Measurements from ENCODE around the gene CAB39.

The CAB39 gene

DNA sequence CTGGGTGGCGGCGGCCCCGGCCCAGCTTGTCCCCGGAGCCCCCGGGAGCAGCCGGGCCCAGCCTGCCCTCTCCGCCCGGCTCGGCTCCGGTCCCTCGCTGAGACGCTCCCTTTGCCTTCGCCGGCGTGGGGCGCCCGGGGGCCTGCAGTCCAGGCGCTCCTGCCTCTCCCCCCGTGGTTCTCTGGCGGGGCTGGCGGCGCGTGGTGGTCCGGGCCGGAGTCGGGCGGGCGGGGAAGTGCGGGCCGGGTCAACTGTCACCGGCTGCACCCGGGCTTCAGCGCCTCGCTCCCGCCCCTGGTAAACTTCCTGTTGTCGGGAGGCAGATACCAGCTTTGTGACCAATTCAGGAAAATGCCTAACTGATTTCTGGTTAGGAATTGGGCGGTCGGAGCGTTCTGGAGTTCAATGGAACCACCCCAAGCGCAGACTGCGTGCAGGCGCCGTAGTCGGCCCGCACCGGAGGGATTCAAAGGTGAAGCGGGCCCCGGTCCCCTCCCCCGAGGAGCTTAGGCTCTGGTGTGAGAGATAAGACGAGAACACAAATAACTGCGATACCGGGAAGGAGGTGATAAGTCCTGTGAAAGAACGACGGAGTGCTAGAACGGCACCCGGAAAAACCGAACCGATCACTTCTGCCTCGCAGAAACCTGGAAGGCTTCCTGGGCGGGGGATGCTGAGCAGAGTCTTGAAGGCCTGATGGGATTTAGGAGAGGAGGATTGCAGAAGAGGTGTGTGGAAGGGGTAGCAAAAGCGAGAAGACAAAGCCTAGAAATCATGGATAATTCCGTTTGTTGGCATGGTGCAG lies 891 bp downstream of the CAB39 start:
- DNase-seq (ENCODE audit: low read depth, low spot score) = no peak
- H3K36me3 ChIP-seq (ENCODE audit: insufficient read depth, low read length) = peaks cover 8% of the 10 kb centered on the region
- peak overlapping the region; percentile 88 for H3K4me3 ChIP-seq
- no peak for TF ChIP-seq FOXP2 (optimal IDR thresholded peaks at IDR 0.05; ENCODE audit: control extremely low read depth, extremely low read length, insufficient read depth)
- no peak for TF ChIP-seq POLR2AphosphoS5 (IDR thresholded peaks at IDR 0.05; ENCODE audit: borderline replicate concordance, low read depth, low read length)
- TF ChIP-seq EZH2 (IDR thresholded peaks at IDR 0.05) = no peak
- H3K9ac ChIP-seq (ENCODE audit: insufficient read length) = peak overlapping the region; percentile 86
- H3K9me3 ChIP-seq (ENCODE audit: low read depth, low read length) = no peaks in the 10 kb centered on the region
- peak overlapping the region; percentile 31; the same call in 1 of the 2 replicates for H3K27ac ChIP-seq

DNA sequence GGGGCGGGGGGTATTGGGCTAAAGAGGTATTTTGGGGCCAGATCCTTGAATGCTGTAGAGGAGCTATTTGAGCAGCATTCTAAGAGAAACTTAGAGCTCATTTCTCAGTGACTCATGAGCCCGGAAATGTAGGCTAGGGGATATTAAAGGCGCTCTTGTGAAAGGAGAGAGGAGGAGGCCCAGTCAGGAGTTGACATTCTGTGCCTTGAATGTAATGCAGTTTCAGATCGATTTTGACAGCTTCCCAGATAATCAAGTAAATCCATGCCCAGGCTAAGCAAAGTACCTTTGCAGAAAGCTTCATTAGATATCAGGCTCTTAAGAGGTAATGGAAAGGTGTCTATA lies 1.5 kb downstream of the CAB39 start:
- Histone ChIP-seq H3K27ac (no peak overlapping the region; the same call in 1 of the 2 replicates), H3K36me3 (ENCODE audit: insufficient read depth, low read length) (peaks cover 8% of the 10 kb centered on the region), H3K4me3 (peak overlapping the region; percentile 88), H3K9me3 (ENCODE audit: low read depth, low read length) (no peaks in the 10 kb centered on the region), H3K9ac (ENCODE audit: insufficient read length) (peak overlapping the region; percentile 86)
- TF ChIP-seq POLR2AphosphoS5 (IDR thresholded peaks at IDR 0.05; ENCODE audit: borderline replicate concordance, low read depth, low read length) (no peak), FOXP2 (optimal IDR thresholded peaks at IDR 0.05; ENCODE audit: control extremely low read depth, extremely low read length, insufficient read depth) (no peak)
- no peak for DNase-seq (ENCODE audit: low read depth, low spot score)

DNA sequence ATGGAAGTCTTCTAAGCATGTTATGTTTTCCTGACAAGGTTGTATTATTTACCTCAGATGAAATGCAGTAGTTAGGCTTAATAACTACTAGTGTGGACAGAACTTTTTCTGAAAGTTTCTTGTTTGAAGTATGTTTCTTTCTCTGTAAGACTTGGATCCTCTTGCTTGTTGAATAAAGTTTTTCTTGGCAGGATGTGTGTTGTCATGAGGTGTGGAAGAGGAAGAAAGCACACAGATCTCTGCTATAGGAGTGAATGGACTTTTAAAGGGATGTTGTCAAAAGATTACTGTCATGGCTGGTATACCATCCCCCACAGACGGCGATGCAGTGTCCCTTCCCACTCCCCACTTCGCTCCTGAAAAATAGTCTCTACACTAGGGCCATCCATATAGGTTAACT lies 2.6 kb downstream of the CAB39 start:
- TF ChIP-seq FOXP2 (optimal IDR thresholded peaks at IDR 0.05; ENCODE audit: control extremely low read depth, extremely low read length, insufficient read depth) (no peak), POLR2AphosphoS5 (IDR thresholded peaks at IDR 0.05; ENCODE audit: borderline replicate concordance, low read depth, low read length) (no peak), EZH2 (IDR thresholded peaks at IDR 0.05) (no peak)
- Histone ChIP-seq H3K36me3 (ENCODE audit: insufficient read depth, low read length) (peaks cover 8% of the 10 kb centered on the region), H3K4me3 (peak overlapping the region; percentile 31), H3K9me3 (ENCODE audit: low read depth, low read length) (no peaks in the 10 kb centered on the region), H3K27ac (no peak overlapping the region), H3K9ac (ENCODE audit: insufficient read length) (peak overlapping the region; percentile 86)
- no peak for DNase-seq (ENCODE audit: low read depth, low spot score)

DNA sequence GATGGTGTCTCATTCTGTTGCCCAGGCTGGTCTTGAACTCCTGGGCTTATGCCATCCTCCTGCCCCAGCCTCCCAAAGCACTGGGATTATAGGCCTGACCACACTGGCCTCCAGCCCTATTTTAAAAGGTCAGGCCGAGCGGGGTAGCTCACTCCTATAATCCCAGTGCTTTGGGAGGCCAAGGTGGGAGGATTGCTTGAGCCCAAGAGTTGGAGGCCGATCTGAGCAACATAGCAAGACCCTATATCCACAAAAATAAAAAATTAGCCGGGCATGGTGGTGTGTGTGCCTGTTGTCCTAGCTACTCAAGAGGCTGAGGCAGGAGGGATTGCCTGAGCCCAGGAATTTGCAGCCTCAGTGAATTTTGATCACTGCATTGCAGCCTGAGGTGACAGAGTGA lies 3.9 kb downstream of the CAB39 start:
- Histone ChIP-seq H3K9ac (ENCODE audit: insufficient read length) (no peak overlapping the region), H3K9me3 (ENCODE audit: low read depth, low read length) (no peaks in the 10 kb centered on the region), H3K27ac (no peak overlapping the region), H3K4me3 (no peak overlapping the region), H3K36me3 (ENCODE audit: insufficient read depth, low read length) (peaks cover 8% of the 10 kb centered on the region)
- DNase-seq (ENCODE audit: low read depth, low spot score) = no peak
- TF ChIP-seq FOXP2 (optimal IDR thresholded peaks at IDR 0.05; ENCODE audit: control extremely low read depth, extremely low read length, insufficient read depth) (no peak), POLR2AphosphoS5 (IDR thresholded peaks at IDR 0.05; ENCODE audit: borderline replicate concordance, low read depth, low read length) (no peak), EZH2 (IDR thresholded peaks at IDR 0.05) (no peak)

DNA sequence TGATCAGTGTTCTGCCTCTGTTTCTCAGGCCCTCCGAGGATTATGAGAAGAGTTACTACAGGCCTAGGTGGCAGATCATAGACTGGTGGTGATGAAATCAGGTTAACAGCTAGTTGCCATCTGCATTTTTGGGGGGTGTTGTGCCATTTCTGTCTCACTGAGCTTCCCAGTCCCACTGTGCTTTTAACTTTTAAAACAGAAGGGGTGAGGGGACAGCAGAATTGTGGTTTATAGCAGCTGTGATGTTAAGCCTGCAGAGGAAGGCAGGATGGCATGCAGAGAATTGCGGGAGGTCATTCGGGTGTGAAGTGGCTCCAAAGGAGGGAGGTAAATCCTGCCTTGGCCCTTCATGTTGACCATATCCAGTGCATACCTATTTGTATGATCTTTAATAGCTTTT lies 5.0 kb downstream of the CAB39 start:
- Histone ChIP-seq H3K27ac (no peak overlapping the region), H3K36me3 (ENCODE audit: insufficient read depth, low read length) (peaks cover 8% of the 10 kb centered on the region)
- no peak for DNase-seq (ENCODE audit: low read depth, low spot score)

DNA sequence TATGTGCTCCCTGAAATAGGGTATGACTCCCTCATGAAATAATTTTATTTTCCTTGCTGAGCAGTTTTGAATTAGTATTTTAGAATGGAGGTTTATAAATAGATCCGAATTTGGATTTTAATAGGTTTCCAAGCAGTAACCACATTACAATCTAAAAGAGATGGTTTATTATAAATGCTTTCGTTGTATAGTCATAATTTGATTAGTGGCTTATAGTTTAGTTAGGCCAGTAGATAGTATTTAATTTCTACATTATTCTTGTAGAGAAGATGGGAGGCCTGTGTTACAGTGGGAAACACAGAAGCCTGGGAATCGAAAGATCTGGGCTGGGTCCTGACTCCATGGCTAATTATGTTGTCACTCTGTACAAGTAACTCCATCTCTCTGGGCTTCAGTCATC lies 6.7 kb downstream of the CAB39 start:
- Histone ChIP-seq H3K27ac (no peak overlapping the region), H3K9ac (ENCODE audit: insufficient read length) (no peak overlapping the region), H3K36me3 (ENCODE audit: insufficient read depth, low read length) (peaks cover 18% of the 10 kb centered on the region), H3K4me3 (no peak overlapping the region), H3K9me3 (ENCODE audit: low read depth, low read length) (no peaks in the 10 kb centered on the region)
- no peak for DNase-seq (ENCODE audit: low read depth, low spot score)
- TF ChIP-seq FOXP2 (optimal IDR thresholded peaks at IDR 0.05; ENCODE audit: control extremely low read depth, extremely low read length, insufficient read depth) (no peak), POLR2AphosphoS5 (IDR thresholded peaks at IDR 0.05; ENCODE audit: borderline replicate concordance, low read depth, low read length) (no peak), EZH2 (IDR thresholded peaks at IDR 0.05) (no peak)

More for the DNA sequence above, 5.0 kb downstream of the CAB39 start:
- Histone ChIP-seq H3K4me3 (no peak overlapping the region), H3K9ac (ENCODE audit: insufficient read length) (no peak overlapping the region), H3K9me3 (ENCODE audit: low read depth, low read length) (no peaks in the 10 kb centered on the region)
- TF ChIP-seq POLR2AphosphoS5 (IDR thresholded peaks at IDR 0.05; ENCODE audit: borderline replicate concordance, low read depth, low read length) (no peak), EZH2 (IDR thresholded peaks at IDR 0.05) (no peak), FOXP2 (optimal IDR thresholded peaks at IDR 0.05; ENCODE audit: control extremely low read depth, extremely low read length, insufficient read depth) (no peak)

DNA sequence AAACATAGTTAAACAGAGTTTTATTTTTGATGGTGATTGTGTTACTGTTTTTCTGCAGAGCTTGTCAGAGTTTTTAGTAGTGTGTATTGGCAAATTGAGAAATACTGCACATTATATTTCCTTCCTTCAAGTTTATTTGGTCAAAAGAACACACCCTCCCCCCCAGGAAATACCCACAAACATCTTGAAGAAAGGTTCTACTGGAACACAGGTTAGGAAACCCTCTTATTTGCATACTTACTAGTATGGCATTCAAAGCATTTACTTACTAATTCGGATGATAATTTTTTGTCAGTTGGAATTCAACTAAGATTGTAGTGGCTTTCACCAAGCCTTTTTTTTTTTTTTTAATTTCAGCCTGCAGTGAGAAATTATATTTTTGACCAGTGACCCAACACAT lies 9.1 kb downstream of the CAB39 start:
- Histone ChIP-seq H3K27ac (peak overlapping the region; percentile 62; the same call in 1 of the 2 replicates), H3K9me3 (ENCODE audit: low read depth, low read length) (no peaks in the 10 kb centered on the region), H3K36me3 (ENCODE audit: insufficient read depth, low read length) (peaks cover 18% of the 10 kb centered on the region), H3K4me3 (no peak overlapping the region), H3K9ac (ENCODE audit: insufficient read length) (peak overlapping the region; percentile 13)
- TF ChIP-seq POLR2AphosphoS5 (IDR thresholded peaks at IDR 0.05; ENCODE audit: borderline replicate concordance, low read depth, low read length) = no peak
- TF ChIP-seq EZH2 (IDR thresholded peaks at IDR 0.05) = no peak
- no peak for TF ChIP-seq FOXP2 (optimal IDR thresholded peaks at IDR 0.05; ENCODE audit: control extremely low read depth, extremely low read length, insufficient read depth)
- DNase-seq (ENCODE audit: low read depth, low spot score) = no peak

DNA sequence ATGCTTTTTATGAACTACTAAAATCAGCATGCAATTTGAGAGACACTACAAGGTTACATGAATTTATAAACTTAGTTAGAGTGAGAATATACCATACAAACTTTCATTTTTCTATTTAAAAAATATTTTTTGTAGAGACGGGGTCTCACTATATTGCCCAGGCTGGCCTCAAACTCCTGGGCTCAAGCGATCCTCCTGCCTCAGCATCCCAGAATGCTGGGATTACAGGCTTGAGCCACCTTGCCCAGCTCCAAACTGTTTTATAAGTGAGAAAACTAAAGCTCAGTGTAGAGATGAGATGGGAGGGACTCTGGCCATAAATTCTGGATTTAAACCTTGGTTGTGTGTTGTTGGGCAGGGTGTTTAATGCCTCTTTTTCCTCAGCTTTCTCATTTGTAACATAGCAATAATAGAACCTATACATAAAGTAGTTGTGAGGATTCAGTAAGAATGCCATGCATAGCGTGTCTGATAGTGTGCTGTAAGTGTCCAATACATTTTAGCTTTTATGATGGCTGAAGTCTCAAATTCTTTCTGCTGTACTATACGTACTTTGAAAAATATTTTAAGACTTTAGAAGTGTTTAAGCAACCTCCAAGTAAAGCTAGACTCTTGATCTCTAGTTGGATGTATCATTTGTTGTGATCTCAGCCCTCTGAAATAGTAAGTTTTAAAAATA lies 9.7 kb downstream of the CAB39 start:
- Histone ChIP-seq H3K27ac (no peak overlapping the region; the same call in 1 of the 2 replicates), H3K9ac (ENCODE audit: insufficient read length) (no peak overlapping the region), H3K36me3 (ENCODE audit: insufficient read depth, low read length) (peaks cover 18% of the 10 kb centered on the region), H3K4me3 (no peak overlapping the region), H3K9me3 (ENCODE audit: low read depth, low read length) (no peaks in the 10 kb centered on the region)
- TF ChIP-seq FOXP2 (optimal IDR thresholded peaks at IDR 0.05; ENCODE audit: control extremely low read depth, extremely low read length, insufficient read depth) = no peak
- no peak for TF ChIP-seq POLR2AphosphoS5 (IDR thresholded peaks at IDR 0.05; ENCODE audit: borderline replicate concordance, low read depth, low read length)
- TF ChIP-seq EZH2 (IDR thresholded peaks at IDR 0.05) = no peak
- DNase-seq (ENCODE audit: low read depth, low spot score) = no peak
